ENCODE data around the gene B3GALT5. TPM values are rescaled to one million over a fixed set of nuclear protein-coding genes. Genes with fewer than 3 reads are reported as not detected.

The B3GALT5 gene
- total and polyA plus RNA-seq, 2 experiments from 2014 or later = 3.1 to 7.0 TPM

DNA sequence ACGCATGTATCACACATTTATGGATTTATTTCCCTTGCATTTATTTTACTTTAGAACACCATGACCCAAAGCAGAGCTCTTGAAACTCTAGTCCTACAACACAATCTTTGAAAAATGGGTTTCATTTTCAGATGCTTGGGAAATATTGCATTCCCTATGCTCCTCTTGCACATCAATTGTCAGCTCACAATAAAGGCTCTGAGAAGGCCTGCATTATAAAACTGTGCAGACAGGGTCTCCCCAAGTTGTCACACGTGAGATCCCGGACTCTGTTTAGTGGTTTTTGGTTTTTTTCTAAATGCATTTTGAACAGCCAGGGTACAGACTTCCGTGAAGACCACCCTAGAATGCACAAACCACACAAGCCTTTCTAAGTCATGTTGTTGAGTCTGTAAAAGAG is 9.9 kb upstream of the B3GALT5 start:
- Histone ChIP-seq H3K4me2 (no peak overlapping the region), H3K4me3 (no peak overlapping the region), H2AFZ (no peak overlapping the region), H3K27me3 (no peaks in the 10 kb centered on the region), H3K4me1 (ENCODE audit: insufficient read depth) (no peaks in the 10 kb centered on the region), H3K79me2 (no peaks in the 10 kb centered on the region), H3K9me2 (replicated peaks; ENCODE audit: insufficient read depth) (no peaks in the 10 kb centered on the region), H3K9me3 (ENCODE audit: low read depth) (no peaks in the 10 kb centered on the region), H3K27ac (no peak overlapping the region), H4K20me1 (ENCODE audit: insufficient read depth, poor library complexity, severe bottlenecking) (no peaks in the 10 kb centered on the region), H3K36me3 (replicated peaks; ENCODE audit: insufficient read depth, low read depth) (no peaks in the 10 kb centered on the region)
- TF ChIP-seq EZH2phosphoT487 (IDR thresholded peaks at IDR 0.05; ENCODE audit: low read depth, severe bottlenecking, unreplicated experiment) = no peak
- no peak for TF ChIP-seq EZH2 (IDR thresholded peaks at IDR 0.05; ENCODE audit: borderline replicate concordance)
- TF ChIP-seq, protein P1, sequence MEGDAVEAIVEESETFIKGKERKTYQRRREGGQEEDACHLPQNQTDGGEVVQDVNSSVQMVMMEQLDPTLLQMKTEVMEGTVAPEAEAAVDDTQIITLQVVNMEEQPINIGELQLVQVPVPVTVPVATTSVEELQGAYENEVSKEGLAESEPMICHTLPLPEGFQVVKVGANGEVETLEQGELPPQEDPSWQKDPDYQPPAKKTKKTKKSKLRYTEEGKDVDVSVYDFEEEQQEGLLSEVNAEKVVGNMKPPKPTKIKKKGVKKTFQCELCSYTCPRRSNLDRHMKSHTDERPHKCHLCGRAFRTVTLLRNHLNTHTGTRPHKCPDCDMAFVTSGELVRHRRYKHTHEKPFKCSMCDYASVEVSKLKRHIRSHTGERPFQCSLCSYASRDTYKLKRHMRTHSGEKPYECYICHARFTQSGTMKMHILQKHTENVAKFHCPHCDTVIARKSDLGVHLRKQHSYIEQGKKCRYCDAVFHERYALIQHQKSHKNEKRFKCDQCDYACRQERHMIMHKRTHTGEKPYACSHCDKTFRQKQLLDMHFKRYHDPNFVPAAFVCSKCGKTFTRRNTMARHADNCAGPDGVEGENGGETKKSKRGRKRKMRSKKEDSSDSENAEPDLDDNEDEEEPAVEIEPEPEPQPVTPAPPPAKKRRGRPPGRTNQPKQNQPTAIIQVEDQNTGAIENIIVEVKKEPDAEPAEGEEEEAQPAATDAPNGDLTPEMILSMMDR (IDR thresholded peaks at IDR 0.05; ENCODE audit: poor library complexity) = no peak
- WGBS (ENCODE audit: low lambda C conversion rate, missing lambda C conversion rate) = 92% methylated on average over 4 of the region's 4 CpGs
- DNase-seq (ENCODE audit: low spot score) = no peak

DNA sequence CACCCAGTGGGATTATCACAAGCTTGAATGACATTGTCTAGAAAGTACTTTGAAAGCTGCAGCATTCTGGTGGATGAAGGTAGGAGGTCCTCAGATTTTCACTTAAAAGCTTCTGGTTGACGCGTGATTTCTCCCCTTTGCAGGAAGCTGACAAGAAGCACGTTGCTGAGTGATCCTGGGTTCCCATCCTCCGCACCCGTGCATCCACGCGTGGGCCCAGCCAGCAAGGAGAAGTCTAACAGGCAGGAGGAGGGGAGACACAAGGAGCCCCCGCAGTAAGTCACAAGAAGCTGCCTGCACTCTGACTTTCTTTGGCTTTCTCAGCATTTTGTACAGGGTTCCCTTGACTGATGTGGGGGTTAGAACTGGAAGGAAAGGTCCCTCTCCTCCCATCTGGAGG is 7.8 kb upstream of the B3GALT5 start:
- Histone ChIP-seq H4K20me1 (ENCODE audit: insufficient read depth, poor library complexity, severe bottlenecking) (no peaks in the 10 kb centered on the region), H3K4me3 (no peak overlapping the region), H3K27ac (no peak overlapping the region), H3K4me1 (ENCODE audit: insufficient read depth) (peaks cover under 1% of the 10 kb centered on the region), H3K4me2 (no peak overlapping the region), H3K9me2 (replicated peaks; ENCODE audit: insufficient read depth) (no peaks in the 10 kb centered on the region), H3K79me2 (no peaks in the 10 kb centered on the region), H2AFZ (no peak overlapping the region), H3K27me3 (no peaks in the 10 kb centered on the region), H3K9me3 (ENCODE audit: low read depth) (no peaks in the 10 kb centered on the region), H3K36me3 (replicated peaks; ENCODE audit: insufficient read depth, low read depth) (no peaks in the 10 kb centered on the region)
- DNase-seq (ENCODE audit: low spot score) = no peak
- WGBS (ENCODE audit: low lambda C conversion rate, missing lambda C conversion rate) = 95% methylated on average over 8 of the region's 8 CpGs
- TF ChIP-seq EZH2phosphoT487 (IDR thresholded peaks at IDR 0.05; ENCODE audit: low read depth, severe bottlenecking, unreplicated experiment) (no peak), EZH2 (IDR thresholded peaks at IDR 0.05; ENCODE audit: borderline replicate concordance) (no peak)

DNA sequence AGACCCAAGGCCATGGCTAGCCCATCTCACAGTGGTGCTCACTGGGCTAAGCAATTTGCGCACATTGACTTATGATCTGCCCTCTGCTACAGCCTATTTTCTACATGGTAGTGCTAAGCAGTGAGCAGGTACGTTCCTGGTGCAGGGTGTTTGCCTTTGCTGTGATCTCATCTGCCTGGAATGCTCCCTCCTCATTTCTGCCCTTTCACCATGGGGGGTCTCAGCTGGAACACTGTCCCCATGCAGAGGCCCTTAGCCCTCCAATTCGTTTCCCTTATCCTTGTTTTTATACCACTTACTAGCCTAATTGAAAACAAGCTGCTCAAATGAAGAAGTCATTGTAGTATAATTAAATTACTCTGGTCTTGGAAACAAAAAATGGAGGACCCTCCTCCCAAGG is 2.0 kb upstream of the B3GALT5 start:
- Histone ChIP-seq H3K9me3 (ENCODE audit: low read depth) (no peaks in the 10 kb centered on the region), H3K79me2 (no peaks in the 10 kb centered on the region), H3K36me3 (replicated peaks; ENCODE audit: insufficient read depth, low read depth) (no peaks in the 10 kb centered on the region), H3K4me2 (no peak overlapping the region), H3K4me1 (ENCODE audit: insufficient read depth) (peaks cover 10% of the 10 kb centered on the region), H4K20me1 (ENCODE audit: insufficient read depth, poor library complexity, severe bottlenecking) (no peaks in the 10 kb centered on the region), H3K9me2 (replicated peaks; ENCODE audit: insufficient read depth) (no peaks in the 10 kb centered on the region), H3K27ac (no peak overlapping the region), H2AFZ (no peak overlapping the region), H3K4me3 (no peak overlapping the region), H3K27me3 (peaks cover 15% of the 10 kb centered on the region)
- 46% methylated on average over 3 of the region's 3 CpGs for WGBS (ENCODE audit: low lambda C conversion rate, missing lambda C conversion rate)
- TF ChIP-seq EZH2phosphoT487 (IDR thresholded peaks at IDR 0.05; ENCODE audit: low read depth, severe bottlenecking, unreplicated experiment) (no peak), EZH2 (IDR thresholded peaks at IDR 0.05; ENCODE audit: borderline replicate concordance) (no peak)
- TF ChIP-seq, protein P1 (IDR thresholded peaks at IDR 0.05; ENCODE audit: poor library complexity) = no peak
- no peak for DNase-seq (ENCODE audit: low spot score)

DNA sequence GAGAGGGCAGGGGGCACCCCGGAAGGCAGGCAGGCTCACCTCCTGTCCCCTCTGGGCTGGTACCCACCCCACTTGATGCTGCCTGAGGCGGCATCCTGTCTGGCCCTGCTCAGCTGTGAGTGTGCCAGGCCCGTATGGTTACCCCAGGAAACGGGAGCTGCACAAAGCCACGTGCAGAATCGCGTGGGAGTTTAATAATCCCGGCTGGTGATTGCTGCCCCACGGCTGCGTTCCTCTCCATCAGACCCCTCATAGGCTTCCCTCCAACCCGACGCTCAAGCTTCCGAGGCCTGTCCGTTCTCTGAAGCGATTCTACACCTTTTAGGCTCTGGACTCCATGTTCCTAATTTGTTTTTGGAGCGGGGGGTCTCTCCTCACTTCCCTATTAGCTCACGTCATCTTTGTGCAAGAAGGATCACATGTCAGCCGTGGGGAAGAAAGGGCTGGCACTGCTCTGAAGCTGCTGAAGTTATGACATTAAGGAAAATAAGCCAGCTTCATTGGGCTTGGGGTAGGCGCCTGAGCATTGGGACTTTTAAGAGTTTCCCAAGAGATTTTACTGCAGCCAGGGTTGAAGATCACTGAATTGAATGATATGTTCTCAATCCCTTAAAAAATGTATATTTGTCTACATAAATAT is 1.1 kb upstream of the B3GALT5 start:
- TF ChIP-seq EZH2 (IDR thresholded peaks at IDR 0.05; ENCODE audit: borderline replicate concordance) (no peak), EZH2phosphoT487 (IDR thresholded peaks at IDR 0.05; ENCODE audit: low read depth, severe bottlenecking, unreplicated experiment) (no peak)
- TF ChIP-seq, protein P1 (IDR thresholded peaks at IDR 0.05; ENCODE audit: poor library complexity) = no peak
- H3K36me3 ChIP-seq (replicated peaks; ENCODE audit: insufficient read depth, low read depth) = no peaks in the 10 kb centered on the region
- H3K4me1 ChIP-seq (ENCODE audit: insufficient read depth) = peaks cover 10% of the 10 kb centered on the region
- no peak overlapping the region for H2AFZ ChIP-seq
- H3K4me2 ChIP-seq = peak overlapping the region; percentile 81
- no peaks in the 10 kb centered on the region for H3K9me2 ChIP-seq (replicated peaks; ENCODE audit: insufficient read depth)
- H3K9me3 ChIP-seq (ENCODE audit: low read depth) = no peaks in the 10 kb centered on the region
- H3K27ac ChIP-seq = no peak overlapping the region
- H4K20me1 ChIP-seq (ENCODE audit: insufficient read depth, poor library complexity, severe bottlenecking) = no peaks in the 10 kb centered on the region
- no peak for DNase-seq (ENCODE audit: low spot score)
- no peak overlapping the region for H3K4me3 ChIP-seq
- no peaks in the 10 kb centered on the region for H3K79me2 ChIP-seq
- 54% methylated on average over 18 of the region's 19 CpGs for WGBS (ENCODE audit: low lambda C conversion rate, missing lambda C conversion rate)
- H3K27me3 ChIP-seq = peaks cover 15% of the 10 kb centered on the region
